Measurements from ENCODE around the gene AFF2. TPM values are rescaled to one million over a fixed set of nuclear protein-coding genes. Genes with fewer than 3 reads are reported as not detected.

AFF2 gene
- polyA plus RNA-seq, 2 donors = 0.01 to 0.02 TPM

DNA sequence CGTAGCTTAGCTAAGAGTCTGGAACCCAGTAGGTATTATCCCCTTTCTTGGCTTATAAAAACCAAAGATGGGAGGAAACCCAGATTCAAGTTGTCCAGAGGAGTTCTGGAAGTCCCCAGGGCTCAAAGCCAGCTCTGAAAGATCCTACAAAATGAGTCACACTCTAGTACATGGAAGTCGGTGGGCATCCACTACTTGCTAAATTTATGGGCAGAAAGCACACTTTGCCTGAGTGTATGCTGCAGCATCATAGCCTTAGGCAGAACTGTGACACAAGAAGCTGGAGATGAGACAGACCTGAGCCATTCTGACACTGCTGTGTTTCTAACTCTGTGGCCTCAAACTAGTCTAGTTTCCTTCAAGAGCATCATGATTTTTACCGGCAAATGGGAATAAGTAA is 429.3 kb downstream of the AFF2 start:
- H3K27ac ChIP-seq (ENCODE audit: low read depth in 2 of 2, low read length in 1 of 2) = no peak overlapping the region
- H3K9me3 ChIP-seq (ENCODE audit: control insufficient read depth in 2 of 2, insufficient read depth in 1 of 2, low read depth in 1 of 2, low read length in 1 of 2) = no peaks in the 10 kb centered on the region
- H3K36me3 ChIP-seq (ENCODE audit: control insufficient read depth in 2 of 2, insufficient read depth in 2 of 2, low read length in 1 of 2) = no peaks in the 10 kb centered on the region
- no peaks in the 10 kb centered on the region for H3K4me1 ChIP-seq (ENCODE audit: control insufficient read depth in 2 of 2, insufficient read depth in 2 of 2, low read length in 1 of 2)
- H3K4me3 ChIP-seq (ENCODE audit: low read depth in 1 of 2, low read length in 2 of 2) = no peak overlapping the region
- H3K27me3 ChIP-seq (ENCODE audit: control insufficient read depth in 1 of 2, insufficient read depth in 2 of 2, low read length in 2 of 2) = no peaks in the 10 kb centered on the region
- 70 to 77% methylated on average over 3 of the region's 3 CpGs for WGBS, 2 donors

DNA sequence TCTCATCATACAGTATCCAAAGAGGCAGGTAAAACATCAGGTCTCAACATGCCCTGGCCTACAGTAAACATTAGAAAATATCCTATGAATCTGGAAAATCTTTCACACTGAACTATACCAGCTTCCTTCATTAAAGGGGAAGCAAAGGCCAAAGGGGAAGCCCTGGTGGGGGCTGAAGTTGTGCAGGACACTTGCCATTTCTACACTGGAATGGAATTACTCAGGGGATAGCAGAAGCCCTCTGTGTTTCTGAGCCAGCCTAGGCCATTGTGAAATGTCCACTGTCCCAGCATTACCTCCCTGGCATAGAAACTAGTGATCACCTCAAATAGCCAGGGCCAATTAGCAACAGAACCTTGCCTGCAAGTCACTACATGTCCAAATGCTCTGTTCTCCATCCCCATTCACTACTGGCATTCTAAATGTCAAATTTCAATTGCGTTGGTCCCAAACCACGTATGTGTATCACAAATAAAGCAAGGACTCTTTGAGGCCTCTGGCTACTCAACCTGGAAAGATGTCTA is 429.9 kb downstream of the AFF2 start:
- H3K4me1 ChIP-seq (ENCODE audit: control insufficient read depth in 2 of 2, insufficient read depth in 2 of 2, low read length in 1 of 2) = no peaks in the 10 kb centered on the region
- no peaks in the 10 kb centered on the region for H3K36me3 ChIP-seq (ENCODE audit: control insufficient read depth in 2 of 2, insufficient read depth in 2 of 2, low read length in 1 of 2)
- 60 to 67% methylated on average over 2 of the region's 2 CpGs for WGBS, 2 donors
- no peaks in the 10 kb centered on the region for H3K9me3 ChIP-seq (ENCODE audit: control insufficient read depth in 2 of 2, insufficient read depth in 1 of 2, low read depth in 1 of 2, low read length in 1 of 2)
- no peak overlapping the region for H3K4me3 ChIP-seq (ENCODE audit: low read depth in 1 of 2, low read length in 2 of 2)
- H3K27ac ChIP-seq (ENCODE audit: low read depth in 2 of 2, low read length in 1 of 2) = no peak overlapping the region
- H3K27me3 ChIP-seq (ENCODE audit: control insufficient read depth in 1 of 2, insufficient read depth in 2 of 2, low read length in 2 of 2) = no peaks in the 10 kb centered on the region

DNA sequence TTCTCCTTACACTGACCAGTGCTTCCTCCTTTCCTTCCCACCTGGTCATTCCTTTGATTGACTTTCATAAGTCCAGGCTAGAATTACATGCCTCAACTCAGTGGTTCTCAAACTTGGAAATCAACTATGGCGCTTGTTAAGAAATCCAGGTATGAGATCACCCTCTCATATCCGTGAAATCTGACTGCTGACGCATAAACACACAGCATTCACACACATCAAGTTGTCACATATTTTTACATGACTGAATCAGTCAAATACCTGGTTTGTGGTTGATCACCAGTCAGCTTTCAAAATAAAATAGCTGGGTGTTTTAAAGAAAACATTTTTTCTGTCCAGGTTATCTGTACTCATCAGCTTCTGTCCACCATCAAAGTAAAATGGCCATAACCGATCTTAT is 433.5 kb downstream of the AFF2 start:
- H3K4me1 ChIP-seq (ENCODE audit: control insufficient read depth in 2 of 2, insufficient read depth in 2 of 2, low read length in 1 of 2) = no peaks in the 10 kb centered on the region
- no peaks in the 10 kb centered on the region for H3K36me3 ChIP-seq (ENCODE audit: control insufficient read depth in 2 of 2, insufficient read depth in 2 of 2, low read length in 1 of 2)
- no peaks in the 10 kb centered on the region for H3K9me3 ChIP-seq (ENCODE audit: control insufficient read depth in 2 of 2, insufficient read depth in 1 of 2, low read depth in 1 of 2, low read length in 1 of 2)
- H3K4me3 ChIP-seq (ENCODE audit: low read depth in 1 of 2, low read length in 2 of 2) = no peak overlapping the region
- WGBS, 2 donors = 81 to 93% methylated on average over 4 of the region's 4 CpGs
- no peak overlapping the region for H3K27ac ChIP-seq (ENCODE audit: low read depth in 2 of 2, low read length in 1 of 2)
- no peaks in the 10 kb centered on the region for H3K27me3 ChIP-seq (ENCODE audit: control insufficient read depth in 1 of 2, insufficient read depth in 2 of 2, low read length in 2 of 2)

DNA sequence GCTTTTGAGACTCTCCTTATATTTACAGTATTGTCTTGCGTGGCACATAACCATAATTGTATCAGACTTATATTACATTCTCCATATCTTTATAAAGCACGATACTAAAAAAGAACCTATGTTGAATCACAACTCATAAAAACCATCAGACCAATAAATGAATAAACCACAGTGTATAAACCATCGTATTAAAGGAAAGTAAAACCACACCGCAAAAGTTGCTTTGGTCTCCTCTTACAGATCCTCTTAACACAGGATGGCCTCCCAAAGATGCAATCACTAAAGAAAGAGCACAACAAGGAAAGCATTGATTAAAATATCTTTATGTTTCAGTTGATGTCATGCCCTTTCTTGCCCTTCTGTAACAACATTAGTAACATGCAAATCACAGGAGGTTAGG is 437.9 kb downstream of the AFF2 start:
- WGBS, 2 donors = 75 to 87% methylated on average over 4 of the region's 4 CpGs
- H3K27ac ChIP-seq (ENCODE audit: low read depth in 2 of 2, low read length in 1 of 2) = no peak overlapping the region
- no peaks in the 10 kb centered on the region for H3K27me3 ChIP-seq (ENCODE audit: control insufficient read depth in 1 of 2, insufficient read depth in 2 of 2, low read length in 2 of 2)
- H3K36me3 ChIP-seq (ENCODE audit: control insufficient read depth in 2 of 2, insufficient read depth in 2 of 2, low read length in 1 of 2) = no peaks in the 10 kb centered on the region
- H3K4me3 ChIP-seq (ENCODE audit: low read depth in 1 of 2, low read length in 2 of 2) = no peak overlapping the region
- H3K4me1 ChIP-seq (ENCODE audit: control insufficient read depth in 2 of 2, insufficient read depth in 2 of 2, low read length in 1 of 2) = no peaks in the 10 kb centered on the region
- no peaks in the 10 kb centered on the region for H3K9me3 ChIP-seq (ENCODE audit: control insufficient read depth in 2 of 2, insufficient read depth in 1 of 2, low read depth in 1 of 2, low read length in 1 of 2)

DNA sequence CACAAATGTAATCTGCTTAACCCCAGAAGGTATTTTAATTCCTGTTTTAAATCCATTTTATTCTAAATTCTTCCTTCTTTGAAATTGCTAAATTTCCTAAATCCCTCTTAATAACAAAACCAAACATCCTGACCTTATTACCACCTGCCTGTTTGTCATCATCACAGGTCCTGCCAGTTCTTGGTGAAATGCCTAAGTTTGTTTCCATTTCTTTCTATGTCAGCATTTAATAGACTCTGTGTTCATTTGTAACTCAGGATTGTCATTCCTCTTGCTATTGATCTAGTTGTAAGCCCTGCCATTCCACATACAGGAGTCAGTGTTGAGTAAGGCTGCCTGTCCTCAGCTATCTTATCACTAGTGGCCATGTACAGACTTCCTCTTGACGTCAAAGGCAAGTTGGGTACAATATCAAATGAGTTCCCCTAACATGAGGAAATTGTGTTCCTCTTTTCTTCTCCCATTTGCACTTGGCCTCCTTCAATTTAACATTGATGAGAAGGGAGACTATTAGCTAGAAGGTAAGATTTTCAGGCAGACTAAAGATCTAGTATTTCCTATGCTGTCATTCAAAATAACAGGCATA is 440.1 kb downstream of the AFF2 start:
- Histone ChIP-seq H3K27me3 (ENCODE audit: control insufficient read depth in 1 of 2, insufficient read depth in 2 of 2, low read length in 2 of 2) (no peaks in the 10 kb centered on the region), H3K27ac (ENCODE audit: low read depth in 2 of 2, low read length in 1 of 2) (no peak overlapping the region), H3K9me3 (ENCODE audit: control insufficient read depth in 2 of 2, insufficient read depth in 1 of 2, low read depth in 1 of 2, low read length in 1 of 2) (no peaks in the 10 kb centered on the region), H3K36me3 (ENCODE audit: control insufficient read depth in 2 of 2, insufficient read depth in 2 of 2, low read length in 1 of 2) (no peaks in the 10 kb centered on the region), H3K4me3 (ENCODE audit: low read depth in 1 of 2, low read length in 2 of 2) (no peak overlapping the region), H3K4me1 (ENCODE audit: control insufficient read depth in 2 of 2, insufficient read depth in 2 of 2, low read length in 1 of 2) (no peaks in the 10 kb centered on the region)
- WGBS, 2 donors = 21 to 42% methylated on average over 1 of the region's 1 CpG

DNA sequence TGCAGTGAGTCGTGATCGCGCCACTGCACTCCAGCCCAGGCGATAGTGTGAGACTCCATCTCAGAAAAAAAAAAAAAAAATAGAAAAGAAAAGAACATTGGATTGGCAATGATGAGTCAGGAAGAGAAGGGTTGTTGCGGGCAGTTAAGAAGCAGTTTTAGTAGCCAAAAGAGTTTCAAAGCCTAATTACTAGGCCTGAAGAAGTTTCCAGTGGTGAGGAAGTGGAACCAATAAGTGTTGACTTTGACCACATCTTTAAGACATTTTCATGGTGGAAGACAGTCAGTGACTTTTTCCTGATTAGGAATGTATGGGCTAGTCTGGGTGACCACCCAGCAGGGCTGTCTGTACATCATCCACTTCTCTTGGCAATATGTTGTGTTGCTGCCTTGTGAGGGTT is 442.3 kb downstream of the AFF2 start:
- Histone ChIP-seq H3K27me3 (ENCODE audit: control insufficient read depth in 1 of 2, insufficient read depth in 2 of 2, low read length in 2 of 2) (no peaks in the 10 kb centered on the region), H3K4me3 (ENCODE audit: low read depth in 1 of 2, low read length in 2 of 2) (no peak overlapping the region), H3K36me3 (ENCODE audit: control insufficient read depth in 2 of 2, insufficient read depth in 2 of 2, low read length in 1 of 2) (no peaks in the 10 kb centered on the region), H3K9me3 (ENCODE audit: control insufficient read depth in 2 of 2, insufficient read depth in 1 of 2, low read depth in 1 of 2, low read length in 1 of 2) (no peaks in the 10 kb centered on the region), H3K4me1 (ENCODE audit: control insufficient read depth in 2 of 2, insufficient read depth in 2 of 2, low read length in 1 of 2) (no peaks in the 10 kb centered on the region), H3K27ac (ENCODE audit: low read depth in 2 of 2, low read length in 1 of 2) (no peak overlapping the region)
- 74% methylated on average over 5 of the region's 5 CpGs for WGBS, 2 donors

DNA sequence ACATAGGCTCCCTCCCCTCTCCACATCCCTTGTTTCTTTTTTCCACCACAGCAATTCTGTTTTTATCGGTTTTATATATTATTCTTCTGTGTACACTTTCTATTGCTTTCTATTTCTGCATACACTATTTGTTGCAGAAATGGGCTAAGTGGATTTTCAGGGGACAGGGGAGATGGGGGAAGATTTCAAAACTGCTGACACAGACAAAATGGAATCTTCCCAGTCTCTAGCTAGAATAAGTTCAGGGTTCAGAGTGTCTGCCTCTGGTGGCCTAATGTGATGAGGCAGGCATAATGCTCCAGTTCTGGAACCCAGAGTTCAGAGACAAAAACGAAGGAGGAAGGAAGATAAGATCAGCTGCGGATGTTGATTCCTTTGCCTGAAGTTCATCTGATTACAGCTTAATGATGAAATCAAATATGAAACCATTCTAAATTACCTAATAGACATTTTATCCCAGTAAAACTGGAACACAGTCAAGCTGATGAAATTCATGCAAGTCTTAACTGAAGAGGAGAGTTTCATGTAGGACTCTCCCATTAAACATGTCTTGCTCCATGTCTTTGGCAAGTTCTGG is 447.1 kb downstream of the AFF2 start:
- 58 to 69% methylated on average over 3 of the region's 3 CpGs for WGBS, 2 donors
- Histone ChIP-seq H3K36me3 (ENCODE audit: control insufficient read depth in 2 of 2, insufficient read depth in 2 of 2, low read length in 1 of 2) (no peaks in the 10 kb centered on the region), H3K4me1 (ENCODE audit: control insufficient read depth in 2 of 2, insufficient read depth in 2 of 2, low read length in 1 of 2) (no peaks in the 10 kb centered on the region), H3K27me3 (ENCODE audit: control insufficient read depth in 1 of 2, insufficient read depth in 2 of 2, low read length in 2 of 2) (no peaks in the 10 kb centered on the region), H3K4me3 (ENCODE audit: low read depth in 1 of 2, low read length in 2 of 2) (no peak overlapping the region), H3K27ac (ENCODE audit: low read depth in 2 of 2, low read length in 1 of 2) (no peak overlapping the region), H3K9me3 (ENCODE audit: control insufficient read depth in 2 of 2, insufficient read depth in 1 of 2, low read depth in 1 of 2, low read length in 1 of 2) (peaks cover 0 to 4% of the 10 kb centered on the region in 2 donors)

DNA sequence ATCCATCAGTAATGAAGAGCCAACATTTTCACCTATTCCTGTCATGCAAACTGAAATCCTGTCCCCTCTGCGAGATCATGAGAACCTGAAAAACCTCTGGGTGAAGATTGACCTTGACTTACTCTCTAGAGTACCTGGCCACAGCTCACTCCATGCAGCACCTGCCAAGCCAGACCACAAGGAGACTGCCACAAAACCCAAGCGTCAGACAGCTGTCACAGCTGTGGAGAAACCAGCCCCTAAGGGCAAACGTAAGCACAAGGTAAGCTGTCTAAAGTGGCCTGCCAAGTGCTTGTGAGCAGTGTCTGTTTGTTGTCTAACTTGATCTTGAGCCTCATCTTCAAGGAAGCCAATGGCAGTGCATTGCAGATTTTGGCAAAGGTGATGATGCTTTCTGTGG is 455.9 kb downstream of the AFF2 start:
- Histone ChIP-seq H3K36me3 (ENCODE audit: control insufficient read depth in 2 of 2, insufficient read depth in 2 of 2, low read length in 1 of 2) (no peaks in the 10 kb centered on the region), H3K27me3 (ENCODE audit: control insufficient read depth in 1 of 2, insufficient read depth in 2 of 2, low read length in 2 of 2) (no peaks in the 10 kb centered on the region), H3K4me3 (ENCODE audit: low read depth in 1 of 2, low read length in 2 of 2) (no peak overlapping the region), H3K27ac (ENCODE audit: low read depth in 2 of 2, low read length in 1 of 2) (no peak overlapping the region), H3K9me3 (ENCODE audit: control insufficient read depth in 2 of 2, insufficient read depth in 1 of 2, low read depth in 1 of 2, low read length in 1 of 2) (peaks cover 0 to 4% of the 10 kb centered on the region in 2 donors), H3K4me1 (ENCODE audit: control insufficient read depth in 2 of 2, insufficient read depth in 2 of 2, low read length in 1 of 2) (no peaks in the 10 kb centered on the region)
- 62 to 63% methylated on average over 3 of the region's 3 CpGs for WGBS, 2 donors

DNA sequence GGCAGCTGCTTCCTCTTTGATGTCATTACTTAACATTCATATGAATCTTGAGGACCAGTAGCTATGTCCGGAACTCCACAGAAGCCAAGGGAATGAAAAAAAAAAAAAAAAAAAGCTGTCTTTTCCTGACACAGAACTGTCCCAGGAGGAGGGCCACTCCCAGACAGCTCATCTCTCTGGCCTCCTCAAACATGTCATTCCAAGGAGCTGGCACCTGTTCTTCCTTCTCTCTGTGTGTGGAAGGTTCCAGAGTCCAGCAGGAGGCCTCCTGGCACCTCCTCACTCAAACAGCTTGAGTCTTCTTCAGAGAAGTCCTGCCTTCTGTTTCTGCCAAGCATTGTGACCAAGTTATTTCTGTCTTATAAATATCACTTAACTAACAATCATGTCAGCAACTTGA is 458.5 kb downstream of the AFF2 start:
- Histone ChIP-seq H3K36me3 (ENCODE audit: control insufficient read depth in 2 of 2, insufficient read depth in 2 of 2, low read length in 1 of 2) (no peaks in the 10 kb centered on the region), H3K27me3 (ENCODE audit: control insufficient read depth in 1 of 2, insufficient read depth in 2 of 2, low read length in 2 of 2) (no peaks in the 10 kb centered on the region), H3K4me3 (ENCODE audit: low read depth in 1 of 2, low read length in 2 of 2) (no peak overlapping the region), H3K9me3 (ENCODE audit: control insufficient read depth in 2 of 2, insufficient read depth in 1 of 2, low read depth in 1 of 2, low read length in 1 of 2) (no peaks in the 10 kb centered on the region), H3K4me1 (ENCODE audit: control insufficient read depth in 2 of 2, insufficient read depth in 2 of 2, low read length in 1 of 2) (no peaks in the 10 kb centered on the region), H3K27ac (ENCODE audit: low read depth in 2 of 2, low read length in 1 of 2) (no peak overlapping the region)
- WGBS, 2 donors = 79 to 88% methylated on average over 1 of the region's 1 CpG

DNA sequence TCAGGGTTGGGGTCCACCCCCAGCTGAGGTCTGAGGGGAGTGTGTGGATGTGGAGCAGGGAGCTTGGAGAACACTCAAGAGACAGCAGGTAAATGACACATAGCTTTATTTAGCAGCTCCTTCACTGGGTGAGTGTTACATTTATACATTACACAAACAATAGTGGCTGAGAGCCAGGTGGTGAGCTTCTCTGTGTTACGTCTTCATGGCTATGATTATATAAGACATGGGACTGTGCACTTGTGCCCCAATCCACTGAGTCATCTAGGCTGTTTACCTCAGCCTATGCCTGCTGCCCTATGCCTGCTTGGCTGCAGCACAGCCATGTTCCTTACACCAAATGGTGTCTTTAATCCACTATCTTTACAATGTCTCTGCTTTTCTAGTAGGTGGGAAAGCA is 459.6 kb downstream of the AFF2 start:
- Histone ChIP-seq H3K27me3 (ENCODE audit: control insufficient read depth in 1 of 2, insufficient read depth in 2 of 2, low read length in 2 of 2) (no peaks in the 10 kb centered on the region), H3K27ac (ENCODE audit: low read depth in 2 of 2, low read length in 1 of 2) (no peak overlapping the region), H3K36me3 (ENCODE audit: control insufficient read depth in 2 of 2, insufficient read depth in 2 of 2, low read length in 1 of 2) (no peaks in the 10 kb centered on the region), H3K4me1 (ENCODE audit: control insufficient read depth in 2 of 2, insufficient read depth in 2 of 2, low read length in 1 of 2) (no peaks in the 10 kb centered on the region), H3K4me3 (ENCODE audit: low read depth in 1 of 2, low read length in 2 of 2) (no peak overlapping the region), H3K9me3 (ENCODE audit: control insufficient read depth in 2 of 2, insufficient read depth in 1 of 2, low read depth in 1 of 2, low read length in 1 of 2) (no peaks in the 10 kb centered on the region)
- 38 to 63% methylated on average over 1 of the region's 1 CpG for WGBS, 2 donors
